HepG2 (cell line): ENCODE results near the gene PDZD2. TPM values are rescaled to one million over a fixed set of nuclear protein-coding genes. Genes with fewer than 3 reads are reported as not detected.

ENCODE experiments used
- ATAC-seq: fragments of 200-7000 bp; cut with Tn5 transposase; 3 replicates; pipeline ENCODE4 v1.9.1; 2020; ENCODE audit warnings: mild to moderate bottlenecking, moderate library complexity
- BruUV-seq: library from RNA; stranded (reverse); fragments of 400-500 nt; replicated peaks from 2 replicates; lab custom pipeline; 2021; lab: Mats Ljungman, UMichigan
- CTCF ChIA-PET: fragments of 300-600 bp; formaldehyde crosslinking; extraction: SDS; loops from one replicate; lab custom pipeline; 2021; ENCODE audit warnings: low total read pairs, inconsistent platforms, low intra/inter-chr PET ratio; lab: Yijun Ruan, JAX
- POLR2A ChIA-PET: fragments of 350-600 bp; sonication (Branson Sonifier 250); formaldehyde crosslinking; loops from one replicate; lab custom pipeline; 2020; ENCODE audit warnings: antibody characterized with exemption, inconsistent platforms; lab: Yijun Ruan, JAX
- DNase-seq: peaks from one replicate; pipeline ENCODE4 v3.0.0-alpha.2; 2015; ENCODE audit warnings: low spot score
- FAIRE-seq: peaks from 3 replicates; lab custom pipeline; 2011; peaks lifted over from hg19 to GRCh38; lab: Jason Lieb, UNC
- H2AFZ ChIP-seq: one replicate; pipeline ENCODE4 v1.6.1; 2011; ENCODE audit warnings: low read length, inconsistent platforms
- H3K27ac ChIP-seq: fragments of 300-600 bp; 3 replicates; pipeline ENCODE4 v1.8.0; 2011; ENCODE audit warnings: mixed run types, mild to moderate bottlenecking, mixed read lengths, low read length, inconsistent platforms; ENCODE audit not compliant: insufficient read depth; ENCODE audit errors: extremely low read length
- H3K27me3 ChIP-seq, 2 experiments: fragments of 200-600 bp in 1 of 2; 2 replicates in 1 of 2; 3 replicates in 1 of 2; pipeline versions ENCODE4 v1.6.0 to v1.8.0; 2011; ENCODE audit warnings: low read length in 2 of 2, mild to moderate bottlenecking in 2 of 2, moderate library complexity in 2 of 2, inconsistent platforms in 1 of 2; ENCODE audit not compliant: insufficient read depth in 2 of 2, control insufficient read depth in 1 of 2
- H3K36me3 ChIP-seq, 2 experiments: fragments of 200-600 bp in 1 of 2; replicated peaks in 1 of 2; 2 replicates in 1 of 2; 3 replicates in 1 of 2; pipeline versions ENCODE4 v1.5.1 to v1.8.0; 2011; ENCODE audit warnings: low read length in 2 of 2, inconsistent platforms in 1 of 2; ENCODE audit not compliant: insufficient read depth in 2 of 2, control insufficient read depth in 1 of 2
- H3K4me1 ChIP-seq: 2 replicates; pipeline ENCODE4 v1.5.1; 2012; ENCODE audit warnings: low read length, inconsistent platforms; ENCODE audit not compliant: insufficient read depth
- H3K4me2 ChIP-seq: 2 replicates; pipeline ENCODE4 v1.6.0; 2011; ENCODE audit warnings: low read depth, low read length, inconsistent platforms
- H3K4me3 ChIP-seq, 3 experiments: fragments of 200-600 bp in 1 of 3; sonication (generic), shearing (Covaris generic) in 1 of 3; replicated peaks in 1 of 3; 2 replicates each; pipeline ENCODE4 v1.5.1; 2011 to 2016; ENCODE audit warnings: low read length in 3 of 3, inconsistent platforms in 2 of 3, low read depth in 2 of 3, mild to moderate bottlenecking in 2 of 3, control low read depth in 1 of 3, mixed read lengths in 1 of 3; ENCODE audit not compliant: insufficient read depth in 1 of 3
- H3K79me2 ChIP-seq: one replicate; pipeline ENCODE4 v1.6.1; 2011; ENCODE audit warnings: low read length, inconsistent platforms; ENCODE audit not compliant: insufficient read depth
- H3K9ac ChIP-seq: 2 replicates; pipeline ENCODE4 v1.6.0; 2011; ENCODE audit warnings: mild to moderate bottlenecking, low read depth, low read length, inconsistent platforms; ENCODE audit not compliant: insufficient read depth
- H3K9me3 ChIP-seq: 2 replicates; pipeline ENCODE4 v1.5.1; 2012; ENCODE audit warnings: mild to moderate bottlenecking, low read length
- H4K20me1 ChIP-seq: 2 replicates; pipeline ENCODE4 v1.6.0; 2011; ENCODE audit warnings: inconsistent platforms, mild to moderate bottlenecking, low read length, moderate library complexity; ENCODE audit not compliant: insufficient read depth
- FOXK1 ChIP-seq: sonication (generic); formaldehyde crosslinking; IDR thresholded peaks from 2 replicates; pipeline ENCODE4 v1.4.0; 2020; ENCODE audit warnings: low read depth, missing genetic modification reagents, borderline replicate concordance
- GPBP1L1 ChIP-seq: sonication (generic); formaldehyde crosslinking; IDR thresholded peaks from 2 replicates; pipeline ENCODE4 v1.5.0; 2020; ENCODE audit warnings: mild to moderate bottlenecking, missing genetic modification reagents
- KDM6A ChIP-seq: IDR thresholded peaks from 2 replicates; pipeline ENCODE4 v1.6.1; 2016; ENCODE audit warnings: low read depth
- NFE2 ChIP-seq: sonication (generic); formaldehyde crosslinking; IDR thresholded peaks from 2 replicates; pipeline ENCODE4 v1.4.0; 2020; ENCODE audit warnings: missing genetic modification reagents
- NR3C1 ChIP-seq: sonication (generic); formaldehyde crosslinking; IDR thresholded peaks from 2 replicates; pipeline ENCODE4 v1.4.0; 2020; ENCODE audit warnings: missing genetic modification reagents
- PAF1 ChIP-seq: IDR thresholded peaks from 2 replicates; pipeline ENCODE4 v1.6.1; 2016; ENCODE audit warnings: missing genetic modification reagents, missing compliant biosample characterization
- PRMT3 ChIP-seq: sonication (generic); formaldehyde crosslinking; IDR thresholded peaks from 2 replicates; pipeline ENCODE4 v1.8.1; 2022; ENCODE audit warnings: low read depth, mild to moderate bottlenecking, moderate library complexity, missing genetic modification reagents, borderline replicate concordance
- TCF7L2 ChIP-seq: IDR thresholded peaks from 2 replicates; pipeline ENCODE4 v1.6.1; 2011; ENCODE audit warnings: mild to moderate bottlenecking, low read depth, low read length, moderate library complexity
- WIZ ChIP-seq: sonication (generic); formaldehyde crosslinking; IDR thresholded peaks from 2 replicates; pipeline ENCODE4 v1.5.1; 2020; ENCODE audit warnings: mild to moderate bottlenecking, missing genetic modification reagents
- ZBTB33 ChIP-seq: sonication (generic); formaldehyde crosslinking; IDR thresholded peaks from 2 replicates; pipeline ENCODE4 v1.4.0; 2020; ENCODE audit warnings: missing genetic modification reagents
- ZNF333 ChIP-seq: sonication (generic); formaldehyde crosslinking; IDR thresholded peaks from 2 replicates; pipeline ENCODE4 v1.4.0; 2020; ENCODE audit warnings: mild to moderate bottlenecking, missing genetic modification reagents, borderline replicate concordance
- ZNF703 ChIP-seq: sonication (generic); formaldehyde crosslinking; IDR thresholded peaks from 2 replicates; pipeline ENCODE4 v1.5.1; 2020; ENCODE audit warnings: missing genetic modification reagents, mild to moderate bottlenecking, moderate library complexity, borderline replicate concordance
- ZNF737 ChIP-seq: sonication (generic); formaldehyde crosslinking; IDR thresholded peaks from 2 replicates; pipeline ENCODE4 v1.5.0; 2020; ENCODE audit warnings: missing genetic modification reagents, mild to moderate bottlenecking, borderline replicate concordance
- ZNF746 ChIP-seq: sonication (generic); formaldehyde crosslinking; IDR thresholded peaks from 2 replicates; pipeline ENCODE4 v1.8.0; 2022; ENCODE audit warnings: mild to moderate bottlenecking, missing genetic modification reagents
- ZSCAN20 ChIP-seq: sonication (generic); formaldehyde crosslinking; IDR thresholded peaks from 2 replicates; pipeline ENCODE4 v1.4.0; 2020; ENCODE audit warnings: missing genetic modification reagents, mild to moderate bottlenecking, borderline replicate concordance
- ZSCAN29 ChIP-seq: sonication (generic); formaldehyde crosslinking; conservative IDR thresholded peaks from 2 replicates; pipeline ENCODE4 v1.4.0; 2020; ENCODE audit warnings: mild to moderate bottlenecking, missing genetic modification reagents
- WGBS: methylation state at CpG from one replicate; pipeline ENCODE4 v1.1.6; 2017; ENCODE audit warnings: low lambda C conversion rate; 5-methylcytosine and 5-hydroxymethylcytosine counted together
- in situ Hi-C: cut with HindIII; loops from 2 replicates; pipeline ENCODE4 v1.10.0; 2017; ENCODE audit warnings: low pct_unique_long_range_greater_than_20kb; ENCODE audit not compliant: extremely low pct_ligation_motif_present
- intact Hi-C: fragments of 100-400 bp; cut with micrococcal nuclease; formaldehyde crosslinking; loops from one replicate; pipeline ENCODE4 v1.10.0; 2022; ENCODE audit not compliant: unreplicated experiment
- polyA plus RNA-seq, 8 experiments: library from polyadenylated mRNA; depleted of rRNA in 3 of 8; stranded (reverse) in 7 of 8; unstranded in 1 of 8; fragments of >200 nt; fragmentation: Illumina TruSeq in 4 of 8; extraction: Trizol in 4 of 8; gene quantifications; 2 replicates each; pipeline versions ENCODE4 v1.2.1 to v1.2.3, GENCODE V29; 2011 to 2016; ENCODE audit warnings: low read depth in 4 of 8, missing spikeins in 1 of 8, mixed read lengths in 1 of 8; ENCODE audit not compliant: insufficient read depth in 1 of 8
- total RNA-seq, 5 experiments: library from RNA; depleted of rRNA; stranded (reverse); fragments of >200 nt; fragmentation: Illumina TruSeq; extraction: Trizol; gene quantifications; 2 replicates each; pipeline ENCODE4 v1.2.3, GENCODE V29; 2016; ENCODE audit warnings: low read depth in 1 of 5
- TF ChIP-seq, protein P1 (sequence below): sonication (generic); formaldehyde crosslinking; IDR thresholded peaks from 2 replicates; pipeline ENCODE4 v1.4.0; 2020; ENCODE audit warnings: missing genetic modification reagents
- TF ChIP-seq, protein P2 (sequence below): sonication (generic); IDR thresholded peaks from 2 replicates; pipeline ENCODE4 v1.6.1; 2016; ENCODE audit warnings: low read depth, borderline replicate concordance
- TF ChIP-seq, protein P3 (sequence below): sonication (generic); formaldehyde crosslinking; IDR thresholded peaks from 2 replicates; pipeline ENCODE4 v1.8.1; 2023; ENCODE audit warnings: mild to moderate bottlenecking, inconsistent platforms, moderate library complexity, missing genetic modification reagents, borderline replicate concordance

Gene PDZD2
- total and polyA plus RNA-seq, 2 of the 13 experiments (the other 11 are each of a cell fraction or from before 2014, with no cell fraction given) = 0.04 TPM; not detected in 1

- DNase-seq (no peak), ATAC-seq (no peak), FAIRE-seq (no peak)
- intact Hi-C loops = loop anchor here (10.0 kb wide), 1 partner anchor 175 kb away; no protein-coding TSS in a partner anchor
- Histone ChIP-seq H3K27ac (peak overlapping the region; percentile 9), H3K9ac (no peak overlapping the region), H2AFZ (no peak overlapping the region), H3K4me3 (no peak overlapping the region), H3K27me3 (no peaks in the 10 kb centered on the region), H3K9me3 (no peaks in the 10 kb centered on the region), H3K4me1 (peaks cover 72% of the 10 kb centered on the region), H4K20me1 (peaks cover 81% of the 10 kb centered on the region), H3K4me2 (no peak overlapping the region), H3K79me2 (peaks cover 90% of the 10 kb centered on the region), H3K36me3 (peaks cover 0 to 19% of the 10 kb centered on the region in 2 experiments; a peak in 2 of 5 replicates)
- TSS peak; percentile 0 for BruUV-seq
- in situ Hi-C loops = no loop called here
- CTCF ChIA-PET = no interaction called here
- TF ChIP-seq ZNF333 = no peak
- TF ChIP-seq KDM6A = no peak
- TF ChIP-seq ZNF737 = no peak
- no peak for TF ChIP-seq GPBP1L1 (CRISPR knock-in tag)
- no peak for TF ChIP-seq TCF7L2
- TF ChIP-seq ZBTB33 (CRISPR knock-in tag) = no peak
- TF ChIP-seq PAF1 (CRISPR knock-in tag) = no peak
- TF ChIP-seq, protein P1, sequence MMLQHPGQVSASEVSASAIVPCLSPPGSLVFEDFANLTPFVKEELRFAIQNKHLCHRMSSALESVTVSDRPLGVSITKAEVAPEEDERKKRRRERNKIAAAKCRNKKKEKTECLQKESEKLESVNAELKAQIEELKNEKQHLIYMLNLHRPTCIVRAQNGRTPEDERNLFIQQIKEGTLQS (CRISPR knock-in tag) = no peak
- TF ChIP-seq PRMT3 (CRISPR knock-in tag) = no peak
- TF ChIP-seq, protein P2, sequence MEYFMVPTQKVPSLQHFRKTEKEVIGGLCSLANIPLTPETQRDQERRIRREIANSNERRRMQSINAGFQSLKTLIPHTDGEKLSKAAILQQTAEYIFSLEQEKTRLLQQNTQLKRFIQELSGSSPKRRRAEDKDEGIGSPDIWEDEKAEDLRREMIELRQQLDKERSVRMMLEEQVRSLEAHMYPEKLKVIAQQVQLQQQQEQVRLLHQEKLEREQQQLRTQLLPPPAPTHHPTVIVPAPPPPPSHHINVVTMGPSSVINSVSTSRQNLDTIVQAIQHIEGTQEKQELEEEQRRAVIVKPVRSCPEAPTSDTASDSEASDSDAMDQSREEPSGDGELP = no peak
- TF ChIP-seq, protein P3, sequence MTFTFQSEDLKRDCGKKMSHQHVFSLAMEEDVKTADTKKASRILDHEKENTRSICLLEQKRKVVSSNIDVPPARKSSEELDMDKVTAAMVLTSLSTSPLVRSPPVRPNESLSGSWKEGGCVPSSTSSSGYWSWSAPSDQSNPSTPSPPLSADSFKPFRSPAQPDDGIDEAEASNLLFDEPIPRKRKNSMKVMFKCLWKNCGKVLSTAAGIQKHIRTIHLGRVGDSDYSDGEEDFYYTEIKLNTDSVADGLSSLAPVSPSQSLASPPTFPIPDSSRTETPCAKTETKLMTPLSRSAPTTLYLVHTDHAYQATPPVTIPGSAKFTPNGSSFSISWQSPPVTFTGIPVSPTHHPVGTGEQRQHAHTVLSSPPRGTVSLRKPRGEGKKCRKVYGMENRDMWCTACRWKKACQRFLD = no peak
- no peak for TF ChIP-seq NR3C1
- TF ChIP-seq WIZ (CRISPR knock-in tag) = no peak
- no peak for TF ChIP-seq NFE2
- TF ChIP-seq ZSCAN29 (CRISPR knock-in tag) = no peak
- no peak for TF ChIP-seq ZSCAN20 (CRISPR knock-in tag)
- TF ChIP-seq ZNF703 (CRISPR knock-in tag) = no peak
- no peak for TF ChIP-seq ZNF746 (CRISPR knock-in tag)
- no peak for TF ChIP-seq FOXK1
- POLR2A ChIA-PET = no interaction called here
- WGBS = 93% methylated on average over 2 of the region's 2 CpGs
Observed at GRCh38 chr5:32159328-32160072, 520.6 kb downstream of the PDZD2 start.
